ENCODE results near the gene ENPP6.

The ENPP6 gene

DNA sequence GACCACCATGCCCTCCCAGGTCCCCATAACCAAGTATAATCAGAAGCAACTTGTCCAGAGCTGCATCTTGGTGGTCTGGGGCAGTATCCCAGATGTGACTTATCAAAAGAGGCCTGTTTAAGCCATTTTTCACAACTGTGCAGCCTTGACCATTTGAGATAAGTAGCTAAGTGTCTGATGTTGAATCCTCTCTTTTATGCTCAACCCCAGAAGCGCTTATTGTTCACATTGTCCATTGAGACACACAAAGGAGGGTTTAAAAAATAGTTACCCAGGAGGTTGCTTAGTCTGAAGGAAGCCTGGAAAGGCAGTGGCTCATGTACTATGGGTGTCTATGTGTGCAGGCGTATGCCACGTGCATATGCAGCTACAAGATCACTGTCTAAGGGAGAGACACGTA is 27.0 kb downstream of the ENPP6 start:
- no peak for DNase-seq (ENCODE audit: low read depth)

DNA sequence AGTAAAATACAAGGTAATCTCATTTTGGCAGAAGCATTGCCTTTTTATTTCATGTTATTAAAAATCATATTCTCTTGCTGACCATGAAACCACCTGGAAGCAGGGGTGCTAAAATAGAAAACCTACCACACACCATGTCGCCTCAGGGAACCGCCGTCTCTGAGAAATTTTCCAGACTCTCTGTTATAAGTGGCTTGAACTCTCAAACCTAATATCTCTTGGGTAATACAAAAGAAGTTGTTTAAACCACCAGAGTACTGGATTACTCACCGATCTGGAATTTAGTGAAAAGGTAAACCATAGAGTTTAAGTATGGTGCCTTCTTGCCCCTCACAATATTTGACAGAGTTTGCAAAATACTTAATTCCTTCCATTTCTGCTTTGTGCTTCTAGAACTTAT is 27.7 kb downstream of the ENPP6 start:
- DNase-seq (ENCODE audit: low read depth), result no peak

DNA sequence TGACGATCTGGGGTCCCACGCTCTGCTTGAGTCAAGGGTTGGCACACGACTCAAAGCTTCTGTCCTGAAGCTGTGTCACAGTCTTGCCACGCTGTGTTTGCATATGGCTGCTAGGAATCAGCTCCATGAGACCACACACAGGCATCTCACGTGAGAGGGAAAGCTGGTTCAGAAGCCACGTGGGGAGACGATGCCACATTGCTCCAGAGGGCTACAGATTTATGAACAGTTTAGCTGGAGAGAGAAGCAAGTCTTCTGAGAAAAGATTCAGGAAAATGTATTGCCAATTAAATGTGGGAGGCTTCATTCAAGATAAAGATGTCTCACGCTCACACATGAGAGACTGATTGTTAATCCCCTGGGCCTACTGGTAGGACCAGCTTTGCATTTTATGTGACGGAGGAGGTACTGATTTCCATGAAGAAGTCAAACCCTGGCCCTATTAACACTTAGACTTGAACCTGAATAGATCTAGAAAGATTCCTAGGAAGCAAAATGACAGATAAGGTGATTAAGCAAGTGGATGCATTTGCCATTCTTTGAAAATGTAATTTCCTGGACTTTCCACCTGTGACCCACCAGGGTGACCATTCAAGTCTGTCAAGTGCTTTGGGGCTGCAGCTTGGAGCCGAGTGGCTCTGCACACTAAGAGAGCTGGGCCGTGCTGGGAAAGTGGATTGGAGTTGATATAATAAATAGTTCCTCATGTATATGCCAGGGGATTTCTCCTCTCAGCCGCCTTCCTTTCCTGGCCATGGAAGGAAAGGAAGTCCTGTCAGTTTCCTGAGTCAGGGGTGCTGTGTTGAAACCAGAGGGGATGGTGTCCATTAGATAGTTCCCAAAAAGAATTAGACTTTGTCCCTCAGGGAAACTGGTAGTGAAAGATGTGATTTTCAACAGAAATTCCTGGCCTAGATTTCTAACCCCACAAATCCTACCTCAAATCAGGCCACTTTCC is 29.0 kb downstream of the ENPP6 start:
- no peak for DNase-seq (ENCODE audit: low read depth)

DNA sequence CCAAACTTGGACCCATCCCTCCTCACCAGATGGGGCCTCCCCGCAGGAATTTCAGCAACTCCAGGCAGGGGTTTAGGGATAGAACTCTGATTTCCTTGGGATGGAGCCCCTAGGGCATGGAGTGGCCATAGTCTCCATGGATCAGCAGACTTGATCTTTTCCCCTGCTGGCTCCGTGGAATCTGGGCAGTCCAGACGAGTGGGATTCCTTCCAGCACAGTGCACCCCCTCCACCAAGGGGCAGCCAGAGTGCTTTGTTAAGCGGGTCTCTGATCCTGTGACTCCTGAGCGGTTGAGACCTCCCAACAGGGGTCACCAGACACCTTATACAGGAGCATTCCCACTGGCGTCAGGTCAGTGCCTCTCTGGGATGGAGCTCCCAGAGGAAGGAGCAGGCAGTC is 40.4 kb downstream of the ENPP6 start:
- DNase-seq (ENCODE audit: low read depth), result no peak

DNA sequence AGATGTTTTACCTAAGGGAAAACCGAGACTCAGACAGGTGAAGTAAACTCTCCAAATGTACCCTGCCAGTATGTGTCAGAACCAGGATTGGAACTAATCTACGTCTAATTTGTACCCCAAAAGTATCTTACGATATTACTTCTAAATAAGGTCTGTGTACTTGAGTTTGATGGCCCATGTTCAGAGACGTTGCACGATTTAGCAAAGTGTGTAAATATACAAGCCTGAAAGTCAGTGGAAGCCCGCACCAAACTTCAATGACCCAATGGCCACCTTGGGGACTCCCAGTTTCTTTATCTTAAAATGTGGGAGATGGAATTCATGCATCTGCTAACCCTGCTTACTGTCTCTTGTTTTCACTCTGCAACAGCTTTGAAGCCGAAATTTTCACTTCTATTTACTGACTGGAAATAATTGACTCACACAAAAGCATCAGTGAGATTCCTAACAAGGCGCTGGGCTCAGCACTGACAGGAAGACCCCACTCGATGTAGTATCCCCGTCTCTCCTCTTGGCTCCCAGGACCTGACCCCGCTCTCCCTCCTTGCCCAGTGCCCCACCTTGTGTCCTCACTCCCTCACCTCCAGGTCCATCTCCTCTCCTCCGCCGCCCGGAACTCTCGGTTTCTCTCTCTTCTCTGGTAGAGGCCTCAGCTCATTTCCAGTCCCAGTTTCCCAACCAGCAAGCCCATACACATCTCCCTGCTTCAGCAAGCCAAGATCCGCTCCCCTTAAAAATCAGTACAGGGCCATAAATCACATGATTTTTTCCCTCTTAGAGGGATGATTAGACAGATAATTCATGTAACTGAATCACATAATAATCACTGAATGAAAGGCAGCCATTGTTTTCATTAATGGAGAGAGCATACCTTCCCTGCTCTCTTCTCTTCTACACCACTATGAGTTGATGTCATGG is 42.8 kb downstream of the ENPP6 start:
- DNase-seq (ENCODE audit: low read depth), result no peak

DNA sequence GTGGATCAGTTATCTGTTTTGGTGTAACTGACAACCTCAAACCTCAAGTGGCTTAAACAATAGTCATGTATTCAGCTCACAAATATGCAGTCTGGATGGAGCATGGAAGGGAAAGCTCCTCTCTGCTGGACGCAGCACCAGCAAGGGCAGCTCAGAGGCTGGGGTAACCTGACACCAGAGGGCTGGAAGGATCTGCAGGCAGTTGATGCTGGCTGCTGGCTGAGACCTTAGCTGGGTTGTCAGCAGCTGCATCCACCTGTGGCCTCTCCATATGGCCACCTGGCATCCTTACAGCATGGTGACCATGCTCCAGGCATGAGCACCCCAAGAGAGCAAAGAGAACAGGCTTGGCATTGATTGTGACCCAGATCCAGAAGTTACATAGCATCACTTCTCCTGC is 46.7 kb downstream of the ENPP6 start:
- peak; percentile 53 for DNase-seq (ENCODE audit: low read depth)

DNA sequence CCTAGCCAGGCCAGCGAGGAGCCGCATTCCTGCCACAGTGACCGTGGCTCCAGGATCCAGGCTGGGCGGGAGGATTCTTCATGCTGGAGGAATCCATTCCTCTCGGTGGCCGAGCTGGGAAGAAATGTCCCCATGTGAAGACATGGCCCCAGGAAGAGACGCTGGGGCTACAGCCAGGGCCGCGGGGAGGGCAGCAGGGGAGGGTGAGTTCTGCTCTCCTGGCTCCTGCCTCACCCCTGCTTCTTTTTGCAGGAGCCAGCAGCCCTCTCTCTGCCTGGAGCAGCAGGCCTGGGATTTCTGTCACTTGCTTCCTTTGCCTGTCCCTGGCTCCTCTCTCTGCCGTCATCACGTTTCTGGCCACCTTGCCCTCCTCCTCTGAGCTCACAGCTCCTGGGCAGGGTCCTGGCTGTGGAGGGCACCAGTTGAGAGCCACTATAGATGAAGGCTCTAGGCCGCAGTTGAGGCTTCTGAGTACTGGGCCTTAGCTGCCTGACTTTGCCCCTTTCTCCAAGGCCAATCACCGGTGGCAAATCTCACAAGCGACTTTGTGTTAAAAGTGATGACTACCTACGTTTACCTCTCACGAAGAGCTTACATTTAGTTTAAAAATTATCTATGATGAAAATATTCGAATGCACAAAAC is 48.3 kb downstream of the ENPP6 start:
- DNase-seq (ENCODE audit: low read depth), result no peak

DNA sequence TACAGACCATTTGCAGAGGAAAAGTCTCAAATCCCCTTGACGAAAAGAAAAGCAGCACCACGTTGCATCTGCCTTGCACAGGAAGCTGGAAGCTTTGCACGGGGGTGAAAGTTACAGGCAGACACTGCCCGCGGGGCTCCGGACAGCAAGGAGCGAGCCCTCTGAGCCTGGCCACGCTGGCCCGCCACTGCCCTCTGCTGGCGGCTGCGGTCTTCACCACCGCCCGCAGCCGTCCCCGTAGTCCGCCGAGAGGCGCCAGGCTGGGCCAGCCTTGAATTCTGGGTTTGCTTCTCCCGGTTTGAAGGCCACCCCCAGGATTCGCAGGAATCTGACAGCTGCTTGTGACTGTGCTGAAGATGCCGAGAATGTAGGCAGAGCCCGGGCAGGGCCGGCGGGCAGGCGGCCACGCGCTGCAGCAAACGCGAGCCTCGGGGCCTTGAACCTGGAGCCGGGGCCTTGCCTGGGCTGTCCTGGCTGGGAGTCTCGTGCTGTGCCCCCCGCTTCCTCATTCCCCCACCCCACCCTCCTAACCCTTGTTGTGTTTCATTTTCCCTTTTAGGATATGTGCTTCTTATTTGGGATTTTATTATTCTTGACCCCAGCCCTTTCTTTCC is 49.2 kb downstream of the ENPP6 start:
- DNase-seq (ENCODE audit: low read depth), result peak; percentile 62

DNA sequence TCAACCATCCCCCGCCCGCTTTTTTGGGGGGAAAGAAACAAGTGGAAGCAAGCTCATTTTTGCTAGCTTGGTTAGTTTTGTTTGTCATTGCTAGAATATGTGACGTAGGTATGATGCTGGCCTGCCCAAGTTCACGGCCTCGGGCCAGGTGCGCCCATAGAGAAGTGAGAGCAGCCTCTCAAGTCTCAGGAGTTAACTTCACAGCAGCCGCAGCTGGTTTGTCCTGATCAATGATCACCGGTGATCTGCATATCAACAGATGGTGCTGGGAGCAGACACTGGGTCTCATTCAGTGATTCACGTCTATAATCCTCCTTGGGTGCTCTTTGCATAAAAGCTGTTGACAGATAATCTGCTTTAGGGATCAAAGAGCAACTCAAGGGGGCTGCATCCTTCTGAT is 50.1 kb downstream of the ENPP6 start:
- no peak for DNase-seq (ENCODE audit: low read depth)

DNA sequence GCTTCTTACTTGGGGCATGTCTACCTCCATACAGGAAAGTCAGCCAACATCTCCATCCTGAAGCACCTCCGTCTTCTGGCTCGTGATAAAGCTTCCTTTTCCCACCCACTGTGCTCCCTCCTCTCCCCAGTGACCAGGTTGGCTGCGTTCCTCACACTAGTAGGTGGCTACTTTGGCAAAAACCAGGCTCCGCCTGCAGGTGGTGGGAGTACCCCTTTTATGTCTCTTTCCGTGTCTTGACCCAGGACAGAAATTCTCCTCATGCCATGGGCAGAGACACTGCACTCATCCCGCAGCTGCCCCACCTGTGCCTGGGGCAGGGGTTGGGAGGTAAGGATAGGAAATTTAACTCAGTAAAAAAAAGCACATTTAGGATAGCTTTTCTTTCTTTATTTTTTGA is 50.9 kb downstream of the ENPP6 start:
- no peak for DNase-seq (ENCODE audit: low read depth)

DNA sequence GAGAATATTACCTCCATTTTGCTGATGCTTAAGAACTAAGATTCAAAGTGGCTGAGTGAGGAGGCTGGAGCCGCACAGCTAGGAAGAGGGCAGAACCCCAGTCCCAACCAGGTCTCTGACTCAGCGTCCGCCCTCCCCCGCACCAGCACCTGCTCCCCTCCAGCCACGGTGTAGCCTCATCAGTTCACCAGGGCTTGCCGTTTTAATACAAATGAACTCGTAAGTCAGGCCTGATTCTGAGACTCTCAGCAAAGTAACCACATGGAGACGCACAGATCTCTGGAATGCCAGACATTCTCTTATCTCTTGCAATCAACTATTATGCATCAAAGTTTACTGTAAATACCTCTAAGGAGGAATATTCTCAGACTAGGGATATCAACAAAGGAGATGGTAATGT is 52.4 kb downstream of the ENPP6 start:
- DNase-seq (ENCODE audit: low read depth), result peak; percentile 28

DNA sequence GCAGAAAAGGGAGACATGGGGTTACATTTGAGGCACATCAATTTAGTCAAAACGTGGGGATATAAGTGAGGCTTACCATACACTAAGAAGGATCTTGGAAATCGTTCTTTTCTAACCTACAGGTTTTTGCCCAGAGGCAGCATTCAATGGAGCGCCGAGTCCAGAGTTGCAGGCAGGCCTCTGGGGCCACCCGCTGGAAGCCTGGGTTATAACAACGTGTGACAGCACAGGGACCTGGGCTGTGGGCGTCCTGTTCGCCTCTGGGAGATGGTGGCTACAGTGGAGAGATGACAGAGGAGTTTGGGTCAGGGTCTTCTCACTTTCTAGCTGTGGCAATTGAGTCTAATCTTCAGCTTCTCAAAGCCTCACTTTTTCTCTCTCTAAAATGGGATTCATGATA is 53.9 kb downstream of the ENPP6 start:
- peak; percentile 7 for DNase-seq (ENCODE audit: low read depth)

DNA sequence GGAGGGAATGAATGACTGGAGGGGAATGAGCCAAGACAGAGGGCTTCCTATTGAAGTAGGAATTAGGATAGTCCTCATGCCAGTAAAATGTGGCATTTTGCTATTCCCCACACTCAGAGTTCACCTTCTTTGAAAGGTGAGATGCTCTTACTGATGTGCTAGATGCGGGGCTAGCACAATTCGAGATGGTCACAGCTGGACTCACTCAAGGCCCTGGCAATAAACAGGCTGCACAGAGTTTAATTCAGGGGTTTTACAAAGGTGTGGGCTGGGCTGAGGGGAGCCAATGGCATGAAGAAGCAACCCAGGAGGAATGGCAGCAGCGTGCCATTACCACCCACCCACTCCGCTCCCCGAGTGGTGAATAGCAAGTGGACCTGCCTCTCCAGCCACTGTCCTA is 55.1 kb downstream of the ENPP6 start:
- no peak for DNase-seq (ENCODE audit: low read depth)

DNA sequence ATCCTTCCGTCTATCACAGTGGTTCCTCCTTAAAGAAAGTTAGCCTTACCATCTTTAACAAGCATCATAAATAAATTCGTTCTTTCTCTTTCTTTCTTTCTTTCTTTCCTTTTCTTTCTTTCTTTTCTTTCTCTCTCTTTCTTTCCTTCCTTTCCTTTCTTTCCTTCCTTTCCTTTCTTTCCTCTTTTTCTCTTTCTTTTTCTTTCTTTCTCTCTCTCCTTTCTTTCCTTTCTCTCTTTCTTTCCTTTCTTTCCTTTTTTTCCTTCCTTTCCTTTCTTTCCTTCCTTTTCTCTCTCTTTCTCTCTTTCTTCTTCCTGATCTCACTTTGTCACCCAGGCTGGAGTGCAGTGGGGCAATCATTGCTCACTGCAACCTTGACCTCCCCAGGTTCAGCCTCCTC is 60.4 kb downstream of the ENPP6 start:
- no peak for DNase-seq (ENCODE audit: low read depth)

DNA sequence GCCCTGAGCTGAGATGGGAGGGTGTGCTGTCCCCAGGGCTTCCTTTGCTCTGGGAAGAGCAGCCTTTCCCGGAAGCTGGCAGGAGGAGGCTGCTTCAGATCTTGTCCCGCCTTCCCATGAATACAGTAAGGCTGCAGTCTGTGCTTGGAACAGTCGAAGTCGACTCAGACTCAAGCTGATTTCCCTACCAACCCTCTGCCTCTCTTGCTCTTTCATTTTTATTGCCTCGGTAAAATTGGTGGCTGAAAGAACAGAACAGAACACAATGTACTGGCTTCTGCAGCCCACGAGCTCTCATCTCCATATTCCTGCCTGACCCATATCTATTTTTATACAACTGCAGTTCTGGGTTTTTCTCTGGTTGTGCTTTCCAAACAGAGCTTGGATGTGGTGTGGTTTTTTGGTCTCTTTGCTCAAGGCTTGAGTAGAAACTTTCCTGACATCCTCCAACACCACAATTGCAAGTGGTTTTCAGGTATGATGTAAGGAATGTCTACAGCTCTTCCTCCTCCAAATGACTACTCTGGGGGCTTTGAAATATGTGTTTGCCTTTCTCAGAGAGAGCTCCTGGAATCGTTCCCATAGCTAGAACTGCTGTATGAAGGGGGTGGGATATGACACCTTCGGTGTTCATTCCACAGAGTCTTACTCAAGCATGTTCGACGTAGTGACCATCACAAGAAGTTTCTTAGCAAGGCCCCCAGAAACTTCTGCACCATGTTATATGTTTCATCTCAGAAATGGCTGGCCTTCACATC is 61.3 kb downstream of the ENPP6 start:
- DNase-seq (ENCODE audit: low read depth), result no peak

DNA sequence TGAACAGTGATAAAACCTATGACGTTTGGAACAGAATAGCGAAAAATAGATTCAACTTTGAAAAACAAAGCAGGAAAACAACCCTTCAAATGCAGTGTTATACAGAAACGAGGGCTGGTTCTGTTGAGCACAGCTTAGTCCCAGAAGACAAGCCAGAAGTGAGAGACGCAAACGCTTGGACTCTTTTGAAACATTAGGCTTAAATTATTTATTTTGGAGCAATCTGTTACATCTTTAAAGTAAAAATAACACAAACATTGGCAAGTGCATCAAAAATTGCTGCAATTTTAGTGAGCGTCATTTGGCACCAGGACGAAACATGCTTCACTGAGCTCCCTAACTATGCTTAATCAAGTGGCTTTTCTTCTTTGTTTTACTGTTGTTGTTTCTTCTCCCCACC is 63.5 kb downstream of the ENPP6 start:
- DNase-seq (ENCODE audit: low read depth), result no peak

DNA sequence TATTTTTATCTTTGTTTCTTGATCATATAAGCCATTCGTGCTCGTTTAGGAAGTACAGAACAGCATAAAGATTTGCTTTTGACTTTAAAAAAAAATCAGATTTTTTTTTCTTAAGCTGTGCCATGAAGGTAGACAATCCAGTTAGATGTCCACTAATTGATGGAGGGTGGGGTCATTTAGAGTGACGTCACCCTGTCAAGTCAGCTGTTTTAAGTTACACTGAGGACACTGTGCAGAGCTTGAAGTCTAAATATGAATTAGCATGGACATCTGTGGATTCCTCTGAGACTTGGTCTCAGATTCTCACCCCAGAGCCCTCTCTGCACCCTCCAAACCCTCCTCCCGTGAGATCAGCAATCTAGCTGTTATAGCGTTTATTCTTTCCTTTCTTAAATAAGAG is 63.9 kb downstream of the ENPP6 start:
- no peak for DNase-seq (ENCODE audit: low read depth)

DNA sequence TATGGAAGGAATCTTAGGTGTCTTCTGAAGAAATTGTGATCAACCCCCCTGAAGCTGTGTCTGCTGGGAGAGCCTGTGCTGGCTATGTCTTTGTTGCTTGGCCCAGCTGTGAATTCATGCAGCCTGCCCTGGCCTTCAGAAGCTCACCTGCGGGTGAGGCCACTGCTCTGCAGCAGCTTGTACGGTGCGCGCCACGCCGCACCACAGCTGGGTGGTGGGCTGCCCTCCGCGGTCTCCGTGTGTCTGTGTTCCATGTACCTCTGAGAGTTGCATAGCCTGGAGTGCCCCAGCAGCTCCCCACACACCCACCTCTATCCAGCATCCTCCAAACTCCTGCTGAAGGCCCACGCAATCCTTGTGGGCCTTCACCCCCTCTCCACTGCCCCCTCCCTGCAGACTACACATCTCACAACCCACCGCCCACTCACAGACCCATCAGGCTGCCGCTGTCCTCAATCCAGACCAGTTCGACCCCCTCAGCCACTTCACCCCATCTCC is 65.6 kb downstream of the ENPP6 start:
- DNase-seq (ENCODE audit: low read depth), result no peak

DNA sequence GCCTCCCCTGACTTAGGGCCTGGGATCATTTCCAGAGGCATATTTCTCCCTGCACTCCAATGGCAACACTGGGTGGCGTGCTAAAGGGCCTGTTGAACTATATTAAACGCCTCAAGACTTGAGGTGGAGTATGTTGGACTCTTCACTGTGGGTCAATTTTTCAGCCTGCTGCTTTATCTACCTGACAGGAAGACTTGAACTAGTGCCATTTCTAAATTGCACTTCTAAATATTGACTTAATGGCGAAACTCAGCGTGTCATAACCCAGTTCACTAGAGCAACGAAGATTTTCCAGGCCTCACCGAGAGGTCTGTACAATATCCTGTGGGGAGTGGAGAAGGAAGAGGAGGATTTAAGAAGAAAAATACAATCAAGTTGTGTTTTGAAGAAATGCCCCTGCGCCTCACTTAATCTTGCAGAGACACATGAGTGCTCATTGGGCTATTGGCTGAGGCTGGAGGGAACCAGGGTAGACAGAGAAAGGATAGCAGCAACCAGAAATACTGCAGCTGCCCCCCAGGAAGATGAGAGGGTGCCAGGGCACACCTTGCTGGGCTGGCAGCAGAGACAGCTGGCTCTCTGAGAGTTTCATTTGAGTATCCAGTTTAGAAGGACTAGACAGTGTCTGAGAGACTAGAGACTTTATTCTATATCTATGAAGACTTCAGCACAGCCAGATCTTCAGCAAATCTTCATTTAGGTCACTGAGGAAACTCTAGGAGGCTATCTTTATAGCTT is 67.4 kb downstream of the ENPP6 start:
- no peak for DNase-seq (ENCODE audit: low read depth)

All from EH (cell line).